Measurements from ENCODE around the gene GTF3C4.

DNA sequence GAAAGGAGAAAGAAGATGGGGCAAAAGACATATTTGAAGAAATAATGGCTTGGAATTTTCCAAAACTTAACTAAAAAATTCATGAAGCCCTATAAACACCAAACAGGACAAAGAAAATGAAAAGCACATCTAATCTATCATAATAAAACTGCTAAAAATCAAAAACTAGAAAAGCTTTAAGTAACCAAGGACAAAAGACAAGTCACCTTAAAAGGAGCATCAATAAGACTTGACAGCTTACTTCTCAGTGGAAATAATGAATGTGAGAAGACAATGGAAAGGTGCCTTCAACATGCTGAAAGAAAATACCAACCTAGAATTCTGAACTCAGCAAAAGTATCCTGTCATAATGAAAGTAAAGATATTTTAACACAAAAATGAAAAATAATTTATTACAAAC lies 27.0 kb downstream of the GTF3C4 start:
- TF ChIP-seq, protein P1, sequence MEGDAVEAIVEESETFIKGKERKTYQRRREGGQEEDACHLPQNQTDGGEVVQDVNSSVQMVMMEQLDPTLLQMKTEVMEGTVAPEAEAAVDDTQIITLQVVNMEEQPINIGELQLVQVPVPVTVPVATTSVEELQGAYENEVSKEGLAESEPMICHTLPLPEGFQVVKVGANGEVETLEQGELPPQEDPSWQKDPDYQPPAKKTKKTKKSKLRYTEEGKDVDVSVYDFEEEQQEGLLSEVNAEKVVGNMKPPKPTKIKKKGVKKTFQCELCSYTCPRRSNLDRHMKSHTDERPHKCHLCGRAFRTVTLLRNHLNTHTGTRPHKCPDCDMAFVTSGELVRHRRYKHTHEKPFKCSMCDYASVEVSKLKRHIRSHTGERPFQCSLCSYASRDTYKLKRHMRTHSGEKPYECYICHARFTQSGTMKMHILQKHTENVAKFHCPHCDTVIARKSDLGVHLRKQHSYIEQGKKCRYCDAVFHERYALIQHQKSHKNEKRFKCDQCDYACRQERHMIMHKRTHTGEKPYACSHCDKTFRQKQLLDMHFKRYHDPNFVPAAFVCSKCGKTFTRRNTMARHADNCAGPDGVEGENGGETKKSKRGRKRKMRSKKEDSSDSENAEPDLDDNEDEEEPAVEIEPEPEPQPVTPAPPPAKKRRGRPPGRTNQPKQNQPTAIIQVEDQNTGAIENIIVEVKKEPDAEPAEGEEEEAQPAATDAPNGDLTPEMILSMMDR (IDR thresholded peaks at IDR 0.05) = no peak
- TF ChIP-seq POLR2A (IDR thresholded peaks at IDR 0.05) = no peak

All from heart left ventricle (tissue), 13 donors.